ENCODE measurements around the gene GRID1. TPM values are rescaled to one million over a fixed set of nuclear protein-coding genes. Genes with fewer than 3 reads are reported as not detected.

GRID1 gene
- total and polyA plus RNA-seq, 10 of the 15 experiments (the other 5 are each of a cell fraction or from before 2014, with no cell fraction given) = 0.04 to 0.62 (median 0.08) TPM; not detected in 5

DNA sequence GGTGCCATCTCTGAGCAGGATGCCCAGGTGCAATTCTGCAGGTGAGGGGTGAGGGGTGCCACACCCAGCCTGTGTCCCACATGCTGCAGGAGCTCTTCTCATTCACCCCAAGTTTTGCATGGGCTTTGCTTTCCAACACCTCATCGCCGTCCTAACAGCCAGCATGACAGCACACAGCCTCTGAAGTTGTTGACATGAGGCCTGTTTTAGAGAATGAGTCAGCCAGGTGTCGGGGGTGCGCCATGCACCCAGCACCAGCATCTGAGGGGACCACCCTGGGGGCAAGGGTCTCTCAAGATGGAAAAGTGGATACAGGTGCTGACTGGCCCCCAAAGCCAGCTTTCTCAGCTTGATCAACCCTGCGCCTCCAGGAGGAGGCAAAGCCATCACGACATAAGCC is 146.0 kb downstream of the GRID1 start:
- H2AFZ ChIP-seq (ENCODE audit: control insufficient read depth, low read depth, low read length) = no peak overlapping the region
- CTCF ChIA-PET = no interaction called here

DNA sequence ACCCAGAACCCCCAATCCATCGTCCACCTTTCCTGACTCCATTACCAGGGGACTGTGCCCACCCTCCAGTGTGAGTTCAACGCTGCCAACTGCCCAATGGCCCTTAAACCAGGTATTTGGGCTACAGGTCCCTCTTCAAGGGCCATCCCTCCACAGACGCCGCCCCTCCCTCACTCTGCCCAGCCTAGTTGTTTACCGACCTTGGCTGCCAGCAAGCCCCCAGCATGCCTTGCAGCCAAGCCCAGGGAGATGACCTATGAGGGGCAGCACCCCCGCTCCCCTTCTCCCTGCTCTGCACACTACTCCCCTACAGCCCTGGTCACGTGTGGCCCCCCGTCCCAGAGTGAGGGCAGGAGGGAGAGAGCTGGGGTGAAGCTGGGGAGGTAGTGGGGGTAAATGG is 147.3 kb downstream of the GRID1 start:
- POLR2A ChIA-PET = no interaction called here
- Histone ChIP-seq H3K4me2 (ENCODE audit: control insufficient read depth, insufficient read depth) (no peak overlapping the region), H3K27ac (ENCODE audit: control insufficient read depth, insufficient read depth) (no peak overlapping the region), H3K9me3 (replicated peaks; ENCODE audit: control insufficient read depth, insufficient read depth, low read length) (no peaks in the 10 kb centered on the region), H3K36me3 (ENCODE audit: control insufficient read depth in 2 of 2, insufficient read depth in 2 of 2, low read length in 1 of 2) (no peaks in the 10 kb centered on the region), H4K20me1 (ENCODE audit: control insufficient read depth, insufficient read depth) (no peaks in the 10 kb centered on the region), H3K27me3 (replicated peaks in 1 of 2; ENCODE audit: control insufficient read depth in 2 of 2, insufficient read depth in 2 of 2, low read length in 1 of 2) (peaks cover 1 to 4% of the 10 kb centered on the region in 2 experiments; a peak in 1 of 4 replicates), H3K4me3 (no peak overlapping the region), H3K9ac (ENCODE audit: control insufficient read depth, insufficient read depth, low read length) (no peak overlapping the region), H3K4me1 (ENCODE audit: control insufficient read depth, insufficient read depth, low read length) (peaks cover 2% of the 10 kb centered on the region), H3K79me2 (ENCODE audit: control insufficient read depth, insufficient read depth, low read length) (no peaks in the 10 kb centered on the region), H2AFZ (ENCODE audit: control insufficient read depth, low read depth, low read length) (no peak overlapping the region)
- ATAC-seq = no peak
- SMC1A ChIA-PET (ENCODE audit: uncharacterized antibody, unreplicated experiment) = no interaction called here
- no peak for DNase-seq (ENCODE audit: low read depth, low spot score)
- in situ Hi-C loops (cut with MboI) = no loop called here
- WGBS (ENCODE audit: insufficient coverage, insufficient replicate concordance, low lambda C conversion rate, missing lambda C conversion rate) = 19% methylated on average over 6 of the region's 8 CpGs
- FAIRE-seq = no peak
- BruUV-seq (replicated peaks) = no TSS peak
- intact Hi-C loops (cut with micrococcal nuclease; ENCODE audit: unreplicated experiment) = no loop called here
- CTCF ChIA-PET = no interaction called here
- RAD21 ChIA-PET (ENCODE audit: unreplicated experiment) = no interaction called here
- no peak for TF ChIP-seq MTA3 (IDR thresholded peaks at IDR 0.05; ENCODE audit: borderline replicate concordance, low read length)
- TF ChIP-seq FOXK2 (IDR thresholded peaks at IDR 0.05) = no peak
- no peak for TF ChIP-seq SMARCA5 (IDR thresholded peaks at IDR 0.05)
- no peak for TF ChIP-seq ZSCAN29 (IDR thresholded peaks at IDR 0.05)
- TF ChIP-seq, protein P1, sequence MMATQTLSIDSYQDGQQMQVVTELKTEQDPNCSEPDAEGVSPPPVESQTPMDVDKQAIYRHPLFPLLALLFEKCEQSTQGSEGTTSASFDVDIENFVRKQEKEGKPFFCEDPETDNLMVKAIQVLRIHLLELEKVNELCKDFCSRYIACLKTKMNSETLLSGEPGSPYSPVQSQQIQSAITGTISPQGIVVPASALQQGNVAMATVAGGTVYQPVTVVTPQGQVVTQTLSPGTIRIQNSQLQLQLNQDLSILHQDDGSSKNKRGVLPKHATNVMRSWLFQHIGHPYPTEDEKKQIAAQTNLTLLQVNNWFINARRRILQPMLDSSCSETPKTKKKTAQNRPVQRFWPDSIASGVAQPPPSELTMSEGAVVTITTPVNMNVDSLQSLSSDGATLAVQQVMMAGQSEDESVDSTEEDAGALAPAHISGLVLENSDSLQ (IDR thresholded peaks at IDR 0.05) = no peak
- no peak for TF ChIP-seq RUNX3 (IDR thresholded peaks at IDR 0.05; ENCODE audit: low read length)
- TF ChIP-seq CEBPB (IDR thresholded peaks at IDR 0.05; ENCODE audit: borderline replicate concordance in 1 of 2, low read depth in 2 of 2, low read length in 2 of 2) = no peak
- TF ChIP-seq, protein P2, sequence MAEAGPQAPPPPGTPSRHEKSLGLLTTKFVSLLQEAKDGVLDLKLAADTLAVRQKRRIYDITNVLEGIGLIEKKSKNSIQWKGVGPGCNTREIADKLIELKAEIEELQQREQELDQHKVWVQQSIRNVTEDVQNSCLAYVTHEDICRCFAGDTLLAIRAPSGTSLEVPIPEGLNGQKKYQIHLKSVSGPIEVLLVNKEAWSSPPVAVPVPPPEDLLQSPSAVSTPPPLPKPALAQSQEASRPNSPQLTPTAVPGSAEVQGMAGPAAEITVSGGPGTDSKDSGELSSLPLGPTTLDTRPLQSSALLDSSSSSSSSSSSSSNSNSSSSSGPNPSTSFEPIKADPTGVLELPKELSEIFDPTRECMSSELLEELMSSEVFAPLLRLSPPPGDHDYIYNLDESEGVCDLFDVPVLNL (IDR thresholded peaks at IDR 0.05; ENCODE audit: low read depth, low read length) = no peak
- no peak for TF ChIP-seq MEF2A (IDR thresholded peaks at IDR 0.05; ENCODE audit: insufficient read depth, low read depth, low read length)
- TF ChIP-seq LARP7 (IDR thresholded peaks at IDR 0.05) = no peak
- no peak for TF ChIP-seq JUND (IDR thresholded peaks at IDR 0.05; ENCODE audit: low read depth, low read length)
- TF ChIP-seq ZNF24 (IDR thresholded peaks at IDR 0.05) = no peak
- no peak for TF ChIP-seq POLR2A (IDR thresholded peaks at IDR 0.05; ENCODE audit: low read depth, low read length)
- no peak for TF ChIP-seq SIX5 (IDR thresholded peaks at IDR 0.05; ENCODE audit: low read depth, low read length, severe bottlenecking)

More for the DNA sequence above, 146.0 kb downstream of the GRID1 start:
- intact Hi-C loops (cut with micrococcal nuclease; ENCODE audit: unreplicated experiment) = no loop called here
- H3K9ac ChIP-seq (ENCODE audit: control insufficient read depth, insufficient read depth, low read length) = no peak overlapping the region
- no TSS peak for BruUV-seq (replicated peaks)
- ATAC-seq = no peak
- no peaks in the 10 kb centered on the region for H3K79me2 ChIP-seq (ENCODE audit: control insufficient read depth, insufficient read depth, low read length)
- H3K27me3 ChIP-seq (replicated peaks in 1 of 2; ENCODE audit: control insufficient read depth in 2 of 2, insufficient read depth in 2 of 2, low read length in 1 of 2) = peaks cover 1 to 4% of the 10 kb centered on the region in 2 experiments; a peak in 1 of 4 replicates
- H3K4me3 ChIP-seq = no peak overlapping the region
- no peaks in the 10 kb centered on the region for H3K36me3 ChIP-seq (ENCODE audit: control insufficient read depth in 2 of 2, insufficient read depth in 2 of 2, low read length in 1 of 2)
- no peak for DNase-seq (ENCODE audit: low read depth, low spot score)
- FAIRE-seq = no peak
- H3K27ac ChIP-seq (ENCODE audit: control insufficient read depth, insufficient read depth) = no peak overlapping the region
- ChIA-PET RAD21 (ENCODE audit: unreplicated experiment) (no interaction called here), SMC1A (ENCODE audit: uncharacterized antibody, unreplicated experiment) (no interaction called here), POLR2A (no interaction called here)
- peaks cover 10% of the 10 kb centered on the region for H3K4me1 ChIP-seq (ENCODE audit: control insufficient read depth, insufficient read depth, low read length)
- in situ Hi-C loops (cut with MboI) = no loop called here
- 20% methylated on average over 6 of the region's 6 CpGs for WGBS (ENCODE audit: insufficient coverage, insufficient replicate concordance, low lambda C conversion rate, missing lambda C conversion rate)
- TF ChIP-seq CBFB (IDR thresholded peaks at IDR 0.05; ENCODE audit: low read depth) (no peak), MEF2A (IDR thresholded peaks at IDR 0.05; ENCODE audit: insufficient read depth, low read depth, low read length) (no peak), EGR1 (IDR thresholded peaks at IDR 0.05; ENCODE audit: borderline replicate concordance in 1 of 2, low read depth in 2 of 2, low read length in 2 of 2) (no peak)
- no peaks in the 10 kb centered on the region for H4K20me1 ChIP-seq (ENCODE audit: control insufficient read depth, insufficient read depth)
- H3K9me3 ChIP-seq (replicated peaks; ENCODE audit: control insufficient read depth, insufficient read depth, low read length) = no peaks in the 10 kb centered on the region
- no peak overlapping the region for H3K4me2 ChIP-seq (ENCODE audit: control insufficient read depth, insufficient read depth)
